Mesodermal cell (in vitro differentiated cells): ENCODE results near the gene LOXL1.

Experiments used
- H3K27ac ChIP-seq: 2 replicates; pipeline ENCODE4 v1.7.0; 2013; ENCODE audit warnings: mild to moderate bottlenecking, low read depth, low read length, moderate library complexity; ENCODE audit not compliant: severe bottlenecking
- H3K36me3 ChIP-seq: 2 replicates; pipeline ENCODE4 v1.7.1; 2013; ENCODE audit warnings: mild to moderate bottlenecking, low read length, moderate library complexity; ENCODE audit not compliant: control insufficient read depth, insufficient read depth
- H3K4me1 ChIP-seq: one replicate; pipeline ENCODE4 v1.7.1; 2013; ENCODE audit warnings: mild to moderate bottlenecking, low read length; ENCODE audit not compliant: insufficient read depth, control insufficient read depth, poor library complexity, severe bottlenecking
- H3K4me3 ChIP-seq: 2 replicates; pipeline ENCODE4 v1.7.0; 2013; ENCODE audit warnings: low read length, control low read depth, mild to moderate bottlenecking; ENCODE audit not compliant: insufficient read depth, poor library complexity, severe bottlenecking; ENCODE audit errors: extremely low read depth
- H3K9me3 ChIP-seq: 2 replicates; pipeline ENCODE4 v1.7.1; 2013; ENCODE audit warnings: mild to moderate bottlenecking, low read length, moderate library complexity; ENCODE audit not compliant: control insufficient read depth
- WGBS, 2 experiments: methylation state at CpG; one replicate each; pipeline ENCODE4 v1.1.5; 2013; ENCODE audit warnings: missing lambda C conversion rate in 2 of 2; ENCODE audit not compliant: insufficient coverage in 2 of 2; 5-methylcytosine and 5-hydroxymethylcytosine counted together

The LOXL1 gene

GRCh38 chr15:73924171-73924921 lies 1.9 kb upstream of the LOXL1 start:
- Histone ChIP-seq H3K4me1 (peaks cover 62% of the 10 kb centered on the region), H3K9me3 (no peaks in the 10 kb centered on the region), H3K27ac (peak overlapping the region; percentile 82), H3K36me3 (peaks cover 6% of the 10 kb centered on the region), H3K4me3 (no peak overlapping the region)
- 25 to 42% methylated on average over 10 of the region's 12 CpGs for WGBS, 2 experiments

GRCh38 chr15:73925848-73926218 lies 429 bp upstream of the LOXL1 start:
- Histone ChIP-seq H3K4me1 (peaks cover 76% of the 10 kb centered on the region), H3K9me3 (no peaks in the 10 kb centered on the region), H3K4me3 (peak overlapping the region; percentile 72), H3K36me3 (peaks cover 4% of the 10 kb centered on the region), H3K27ac (no peak overlapping the region)
- 52% methylated on average over 5 to 8 of the region's 8 CpGs for WGBS, 2 experiments

GRCh38 chr15:73927003-73927475 lies 777 bp downstream of the LOXL1 start:
- 0 to 1% methylated on average over 54 to 59 of the region's 65 CpGs for WGBS, 2 experiments
- H3K4me3 ChIP-seq: peak overlapping the region; percentile 72
- peak overlapping the region; percentile 57 for H3K27ac ChIP-seq
- peaks cover 5% of the 10 kb centered on the region for H3K36me3 ChIP-seq
- H3K9me3 ChIP-seq: no peaks in the 10 kb centered on the region
- H3K4me1 ChIP-seq: peaks cover 76% of the 10 kb centered on the region

- WGBS, 2 experiments: 0 to 1% methylated on average over 47 to 48 of the region's 78 CpGs
- Histone ChIP-seq H3K4me1 (peaks cover 76% of the 10 kb centered on the region), H3K36me3 (peaks cover 5% of the 10 kb centered on the region), H3K27ac (no peak overlapping the region), H3K4me3 (peak overlapping the region; percentile 72), H3K9me3 (no peaks in the 10 kb centered on the region)
These were observed 1.4 kb downstream of the LOXL1 start for GRCh38 chr15:73927476-73928240.

GRCh38 chr15:73928241-73928579 lies 1.9 kb downstream of the LOXL1 start:
- H3K9me3 ChIP-seq: no peaks in the 10 kb centered on the region
- WGBS, 2 experiments: 82 to 83% methylated on average over 3 of the region's 3 CpGs

GRCh38 chr15:73928971-73929627 lies 2.8 kb downstream of the LOXL1 start:
- Histone ChIP-seq H3K4me3 (peak overlapping the region; percentile 17), H3K27ac (no peak overlapping the region)

More at GRCh38 chr15:73928241-73928579, 1.9 kb downstream of the LOXL1 start:
- Histone ChIP-seq H3K36me3 (peaks cover 5% of the 10 kb centered on the region), H3K4me1 (peaks cover 76% of the 10 kb centered on the region), H3K27ac (no peak overlapping the region), H3K4me3 (peak overlapping the region; percentile 72)

GRCh38 chr15:73930371-73930770 lies 4.1 kb downstream of the LOXL1 start:
- H3K4me3 ChIP-seq: peak overlapping the region; percentile 8
- WGBS, 2 experiments: 93 to 100% methylated on average over 2 to 6 of the region's 8 CpGs
- H3K4me1 ChIP-seq: peaks cover 74% of the 10 kb centered on the region
- peak overlapping the region; percentile 29 for H3K27ac ChIP-seq
- peaks cover 5% of the 10 kb centered on the region for H3K36me3 ChIP-seq
- no peaks in the 10 kb centered on the region for H3K9me3 ChIP-seq

More at GRCh38 chr15:73928971-73929627, 2.8 kb downstream of the LOXL1 start:
- Histone ChIP-seq H3K36me3 (peaks cover 5% of the 10 kb centered on the region), H3K4me1 (peaks cover 76% of the 10 kb centered on the region), H3K9me3 (no peaks in the 10 kb centered on the region)
- WGBS, 2 experiments: 58 to 64% methylated on average over 3 to 4 of the region's 5 CpGs

- H3K36me3 ChIP-seq: peaks cover 5% of the 10 kb centered on the region
- WGBS, 2 experiments: 85 to 90% methylated on average over 4 to 7 of the region's 7 CpGs
- H3K4me1 ChIP-seq: peaks cover 74% of the 10 kb centered on the region
- no peaks in the 10 kb centered on the region for H3K9me3 ChIP-seq
- H3K4me3 ChIP-seq: no peak overlapping the region
- peak overlapping the region; percentile 29 for H3K27ac ChIP-seq
These were observed 4.6 kb downstream of the LOXL1 start for GRCh38 chr15:73930790-73931281.

GRCh38 chr15:73931441-73931840 lies 5.2 kb downstream of the LOXL1 start:
- H3K36me3 ChIP-seq: peaks cover 5% of the 10 kb centered on the region
- peaks cover 79% of the 10 kb centered on the region for H3K4me1 ChIP-seq
- no peak overlapping the region for H3K4me3 ChIP-seq
- H3K9me3 ChIP-seq: no peaks in the 10 kb centered on the region
- 70 to 100% methylated on average over 1 of the region's 2 CpGs for WGBS, 2 experiments
- H3K27ac ChIP-seq: no peak overlapping the region

- 71 to 72% methylated on average over 5 to 6 of the region's 6 CpGs for WGBS, 2 experiments
These were observed 6.3 kb downstream of the LOXL1 start for GRCh38 chr15:73932381-73933191.

More at GRCh38 chr15:73932381-73933191, 6.3 kb downstream of the LOXL1 start:
- Histone ChIP-seq H3K4me3 (no peak overlapping the region), H3K27ac (no peak overlapping the region), H3K9me3 (no peaks in the 10 kb centered on the region), H3K4me1 (peaks cover 82% of the 10 kb centered on the region), H3K36me3 (peaks cover 5% of the 10 kb centered on the region)
